Measurements from ENCODE around the gene SPRR2E. TPM values are rescaled to one million over a fixed set of nuclear protein-coding genes. Genes with fewer than 3 reads are reported as not detected.

SPRR2E gene
- total and polyA plus RNA-seq, 8 donors: not detected

DNA sequence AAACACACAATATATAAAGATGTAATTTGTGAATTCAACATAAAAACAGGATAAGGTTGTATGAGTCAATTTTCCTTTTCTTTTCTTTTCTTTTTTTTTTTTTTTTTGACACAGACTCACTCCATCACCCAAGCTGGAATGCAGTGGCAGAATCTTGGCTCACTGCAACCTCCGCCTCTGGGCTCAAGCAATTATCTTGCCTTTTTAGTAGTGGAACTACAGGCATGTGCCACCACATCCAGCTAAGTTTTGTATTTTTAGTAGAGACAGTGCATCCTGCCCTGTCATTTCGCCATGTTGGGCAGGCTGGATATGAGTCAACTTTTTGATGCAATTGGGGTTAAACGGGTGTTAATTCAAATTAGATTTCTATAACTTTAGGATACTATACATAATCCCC, 12.6 kb downstream of the SPRR2E start:
- Histone ChIP-seq H3K36me3 (no peaks in the 10 kb centered on the region), H3K4me3 (no peak overlapping the region), H3K27ac (no peak overlapping the region), H3K4me1 (no peaks in the 10 kb centered on the region), H3K27me3 (no peaks in the 10 kb centered on the region), H3K9me3 (no peaks in the 10 kb centered on the region)
- DNase-seq (no peak), ATAC-seq (no peak)
- intact Hi-C loops (cut with DNase I): no loop called here
- TF ChIP-seq, protein P1, sequence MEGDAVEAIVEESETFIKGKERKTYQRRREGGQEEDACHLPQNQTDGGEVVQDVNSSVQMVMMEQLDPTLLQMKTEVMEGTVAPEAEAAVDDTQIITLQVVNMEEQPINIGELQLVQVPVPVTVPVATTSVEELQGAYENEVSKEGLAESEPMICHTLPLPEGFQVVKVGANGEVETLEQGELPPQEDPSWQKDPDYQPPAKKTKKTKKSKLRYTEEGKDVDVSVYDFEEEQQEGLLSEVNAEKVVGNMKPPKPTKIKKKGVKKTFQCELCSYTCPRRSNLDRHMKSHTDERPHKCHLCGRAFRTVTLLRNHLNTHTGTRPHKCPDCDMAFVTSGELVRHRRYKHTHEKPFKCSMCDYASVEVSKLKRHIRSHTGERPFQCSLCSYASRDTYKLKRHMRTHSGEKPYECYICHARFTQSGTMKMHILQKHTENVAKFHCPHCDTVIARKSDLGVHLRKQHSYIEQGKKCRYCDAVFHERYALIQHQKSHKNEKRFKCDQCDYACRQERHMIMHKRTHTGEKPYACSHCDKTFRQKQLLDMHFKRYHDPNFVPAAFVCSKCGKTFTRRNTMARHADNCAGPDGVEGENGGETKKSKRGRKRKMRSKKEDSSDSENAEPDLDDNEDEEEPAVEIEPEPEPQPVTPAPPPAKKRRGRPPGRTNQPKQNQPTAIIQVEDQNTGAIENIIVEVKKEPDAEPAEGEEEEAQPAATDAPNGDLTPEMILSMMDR (IDR thresholded peaks at IDR 0.05): no peak

DNA sequence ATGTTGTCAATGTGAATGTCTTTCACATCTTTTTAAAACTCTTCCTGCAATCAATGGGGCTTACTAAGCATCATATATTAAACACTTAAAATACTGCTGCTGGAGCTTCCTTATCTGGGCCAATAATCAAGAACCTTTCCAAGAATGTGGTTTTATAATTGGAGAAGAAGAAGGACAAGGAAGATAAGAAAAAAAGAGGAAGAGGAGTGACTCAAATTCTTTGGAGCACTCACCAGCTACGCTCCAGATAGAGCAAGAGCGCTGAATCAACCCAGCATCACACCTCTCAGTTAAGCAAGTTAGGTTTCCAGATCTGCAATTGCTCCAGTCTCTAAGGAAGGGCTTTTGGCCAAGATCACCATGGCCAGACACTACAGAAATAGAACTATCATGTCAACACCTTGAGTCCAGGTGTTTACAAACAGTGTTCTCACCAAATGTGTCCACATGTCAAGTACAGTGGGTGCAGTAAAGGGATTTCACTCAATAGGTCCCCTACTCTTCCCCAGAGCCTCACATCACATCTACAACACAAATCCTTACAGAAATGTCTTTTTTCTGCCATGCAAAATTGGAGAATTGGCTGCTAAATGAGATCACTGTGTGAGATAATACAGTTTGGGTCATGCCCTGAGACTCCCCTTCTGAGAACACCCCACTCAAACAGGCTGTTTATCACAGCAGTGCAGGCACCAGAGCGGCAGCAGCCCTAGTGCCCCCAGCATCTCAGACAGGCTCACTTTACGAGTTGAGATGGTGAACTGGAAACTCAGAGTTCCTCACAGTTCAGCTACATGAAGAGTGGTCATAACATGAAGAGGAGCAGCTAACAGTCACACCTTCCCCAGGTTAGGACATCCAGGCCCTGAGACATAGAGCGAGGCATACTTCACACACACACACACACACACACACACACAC, 21.3 kb downstream of the SPRR2E start:
- H3K4me1 ChIP-seq: no peaks in the 10 kb centered on the region
- TF ChIP-seq, protein P1 (IDR thresholded peaks at IDR 0.05): no peak
- no peak overlapping the region for H3K4me3 ChIP-seq
- no peak for ATAC-seq
- no peaks in the 10 kb centered on the region for H3K27me3 ChIP-seq
- no peaks in the 10 kb centered on the region for H3K36me3 ChIP-seq
- H3K27ac ChIP-seq: no peak overlapping the region
- DNase-seq: no peak
- H3K9me3 ChIP-seq: no peaks in the 10 kb centered on the region
- intact Hi-C loops (cut with DNase I): no loop called here

DNA sequence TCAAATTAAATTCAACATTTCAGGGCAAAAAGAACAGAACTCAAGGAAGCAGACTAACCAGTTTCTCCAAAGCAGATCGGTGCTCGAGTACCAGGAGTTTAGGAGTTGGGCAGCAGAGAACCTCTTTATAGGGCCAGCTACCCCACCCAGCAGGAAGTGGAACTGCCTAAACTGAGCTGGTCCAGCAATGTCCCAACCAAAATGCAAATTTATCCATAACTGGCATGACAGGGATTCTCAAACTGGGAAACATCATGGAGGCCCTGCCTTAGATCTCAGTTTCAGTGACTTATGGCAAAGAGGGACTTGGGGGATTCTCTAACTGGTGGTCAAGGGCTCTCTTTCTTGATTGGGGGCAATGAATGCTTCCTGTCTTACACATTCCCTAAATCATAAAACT, 22.8 kb downstream of the SPRR2E start, which contains the start of gene SPRR2B:
TSS of gene SPRR2B (minus strand) at position 101 of the 400 bp plus-strand sequence. CDS start 772 bp downstream, outside the sequence.
- Histone ChIP-seq H3K27me3 (no peaks in the 10 kb centered on the region), H3K4me3 (no peak within 1 kb of the TSS), H3K4me1 (no peaks in the 10 kb centered on the region), H3K27ac (no peak within 1 kb of the TSS), H3K9me3 (no peaks in the 10 kb centered on the region), H3K36me3 (no peaks in the 10 kb centered on the region)
- DNase-seq: no peak
- no peak for ATAC-seq
- intact Hi-C loops (cut with DNase I): no loop called here
- TF ChIP-seq, protein P1 (IDR thresholded peaks at IDR 0.05): no peak

DNA sequence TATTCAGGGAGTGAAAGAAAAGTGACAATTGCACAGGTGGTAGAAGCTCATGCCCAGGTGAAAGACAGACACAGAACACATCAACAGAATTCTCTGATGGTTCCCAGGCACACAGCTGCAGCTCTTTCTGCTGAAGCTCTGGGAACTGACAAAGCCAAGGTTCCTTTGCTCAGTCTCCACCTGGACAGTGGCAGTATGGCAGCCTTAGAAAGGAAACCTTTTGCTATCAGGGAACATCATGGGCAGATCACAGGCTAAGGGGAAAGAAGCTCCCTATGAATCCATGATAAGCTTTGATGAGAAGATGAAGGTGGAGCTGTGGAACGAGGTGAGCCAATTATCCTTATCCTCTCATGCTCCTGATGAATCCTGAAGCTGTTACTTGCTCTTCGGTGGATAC, 24.1 kb downstream of the SPRR2E start:
- DNase-seq (no peak), ATAC-seq (no peak)
- no peaks in the 10 kb centered on the region for H3K36me3 ChIP-seq
- TF ChIP-seq, protein P1 (IDR thresholded peaks at IDR 0.05): no peak
- no peak overlapping the region for H3K4me3 ChIP-seq
- H3K27ac ChIP-seq: no peak overlapping the region
- no peaks in the 10 kb centered on the region for H3K9me3 ChIP-seq
- intact Hi-C loops (cut with DNase I): no loop called here
- H3K4me1 ChIP-seq: no peaks in the 10 kb centered on the region
- no peaks in the 10 kb centered on the region for H3K27me3 ChIP-seq

All from left lung (tissue), 10 donors.